HepG2 (cell line): Measurements from ENCODE around the gene RPRD1A. TPM values are rescaled to one million over a fixed set of nuclear protein-coding genes. Genes with fewer than 3 reads are reported as not detected.
A peak's percentile ranks its signal among the peaks of the same experiment; 100 is the strongest.

Experiments used
- CEBPG ChIP-seq: IDR thresholded peaks from 2 replicates; pipeline ENCODE4 v1.6.1; 2016
- FOXO1 ChIP-seq: sonication (generic); formaldehyde crosslinking; IDR thresholded peaks from 2 replicates; pipeline ENCODE4 v1.4.0; 2020; ENCODE audit warnings: missing genetic modification reagents
- FUBP1 ChIP-seq: sonication (generic); formaldehyde crosslinking; IDR thresholded peaks from 2 replicates; pipeline ENCODE4 v1.5.1; 2020; ENCODE audit warnings: missing genetic modification reagents, mild to moderate bottlenecking, borderline replicate concordance
- GABPB1 ChIP-seq: IDR thresholded peaks from 2 replicates; pipeline ENCODE4 v1.6.1; 2016; ENCODE audit warnings: mild to moderate bottlenecking, missing genetic modification reagents, moderate library complexity, missing compliant biosample characterization
- GATAD2A ChIP-seq: IDR thresholded peaks from 2 replicates; pipeline ENCODE4 v1.6.1; 2016
- HNRNPH1 ChIP-seq: fragments of 200-400 bp; formaldehyde crosslinking; optimal IDR thresholded peaks from 2 replicates; pipeline ENCODE3; 2017; ENCODE audit warnings: mild to moderate bottlenecking, low read depth, low read length
- RBFOX2 ChIP-seq: fragments of 200-400 bp; formaldehyde crosslinking; IDR thresholded peaks from 2 replicates; pipeline ENCODE4 v1.6.1; 2017; ENCODE audit warnings: low read depth, mild to moderate bottlenecking, low read length
- SMAD3 ChIP-seq: sonication (generic); formaldehyde crosslinking; IDR thresholded peaks from 2 replicates; pipeline ENCODE4 v1.4.0; 2020; ENCODE audit warnings: missing genetic modification reagents
- SMARCE1 ChIP-seq: fragments of 450-650 bp; IDR thresholded peaks from 2 replicates; pipeline ENCODE4 v1.6.1; 2017; ENCODE audit warnings: borderline replicate concordance
- ZNF484 ChIP-seq: sonication (generic); formaldehyde crosslinking; IDR thresholded peaks from 2 replicates; pipeline ENCODE4 v1.5.1; 2020; ENCODE audit warnings: mild to moderate bottlenecking, low read depth, missing genetic modification reagents, borderline replicate concordance
- ZNF816 ChIP-seq: sonication (generic); formaldehyde crosslinking; IDR thresholded peaks from 2 replicates; pipeline ENCODE4 v1.8.0; 2022; ENCODE audit warnings: missing genetic modification reagents, mild to moderate bottlenecking, borderline replicate concordance
- polyA plus RNA-seq, 8 experiments: library from polyadenylated mRNA; depleted of rRNA in 3 of 8; stranded (reverse) in 7 of 8; unstranded in 1 of 8; fragments of >200 nt; fragmentation: Illumina TruSeq in 4 of 8; extraction: Trizol in 4 of 8; gene quantifications; 2 replicates each; pipeline versions ENCODE4 v1.2.1 to v1.2.3, GENCODE V29; 2011 to 2016; ENCODE audit warnings: low read depth in 4 of 8, missing spikeins in 1 of 8, mixed read lengths in 1 of 8; ENCODE audit not compliant: insufficient read depth in 1 of 8
- total RNA-seq, 5 experiments: library from RNA; depleted of rRNA; stranded (reverse); fragments of >200 nt; fragmentation: Illumina TruSeq; extraction: Trizol; gene quantifications; 2 replicates each; pipeline ENCODE4 v1.2.3, GENCODE V29; 2016; ENCODE audit warnings: low read depth in 1 of 5
- TF ChIP-seq, protein P1 (sequence below): sonication (generic); formaldehyde crosslinking; IDR thresholded peaks from 2 replicates; pipeline ENCODE4 v1.5.0; 2020; ENCODE audit warnings: mild to moderate bottlenecking, missing genetic modification reagents
- TF ChIP-seq, protein P2 (sequence below): sonication (generic); formaldehyde crosslinking; IDR thresholded peaks from 2 replicates; pipeline ENCODE4 v1.4.0; 2020; ENCODE audit warnings: missing genetic modification reagents
- TF ChIP-seq, protein P3 (sequence below): sonication (generic); formaldehyde crosslinking; IDR thresholded peaks from 2 replicates; pipeline ENCODE4 v1.4.0; 2020; ENCODE audit warnings: missing genetic modification reagents, low read depth, mild to moderate bottlenecking, borderline replicate concordance
- TF ChIP-seq, protein P4 (sequence below): sonication (generic); formaldehyde crosslinking; IDR thresholded peaks from 2 replicates; pipeline ENCODE4 v1.4.0; 2020; ENCODE audit warnings: missing genetic modification reagents

Gene RPRD1A
- total and polyA plus RNA-seq, 2 of the 13 experiments (the other 11 are each of a cell fraction or from before 2014, with no cell fraction given): 42.5 to 78.2 TPM

- TF ChIP-seq, protein P1, sequence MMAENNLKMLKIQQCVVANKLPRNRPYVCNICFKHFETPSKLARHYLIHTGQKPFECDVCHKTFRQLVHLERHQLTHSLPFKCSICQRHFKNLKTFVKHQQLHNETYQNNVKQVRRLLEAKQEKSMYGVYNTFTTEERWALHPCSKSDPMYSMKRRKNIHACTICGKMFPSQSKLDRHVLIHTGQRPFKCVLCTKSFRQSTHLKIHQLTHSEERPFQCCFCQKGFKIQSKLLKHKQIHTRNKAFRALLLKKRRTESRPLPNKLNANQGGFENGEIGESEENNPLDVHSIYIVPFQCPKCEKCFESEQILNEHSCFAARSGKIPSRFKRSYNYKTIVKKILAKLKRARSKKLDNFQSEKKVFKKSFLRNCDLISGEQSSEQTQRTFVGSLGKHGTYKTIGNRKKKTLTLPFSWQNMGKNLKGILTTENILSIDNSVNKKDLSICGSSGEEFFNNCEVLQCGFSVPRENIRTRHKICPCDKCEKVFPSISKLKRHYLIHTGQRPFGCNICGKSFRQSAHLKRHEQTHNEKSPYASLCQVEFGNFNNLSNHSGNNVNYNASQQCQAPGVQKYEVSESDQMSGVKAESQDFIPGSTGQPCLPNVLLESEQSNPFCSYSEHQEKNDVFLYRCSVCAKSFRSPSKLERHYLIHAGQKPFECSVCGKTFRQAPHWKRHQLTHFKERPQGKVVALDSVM (CRISPR knock-in tag): peak; percentile 43; the same call in 1 of the 2 replicates
- TF ChIP-seq HNRNPH1: no peak
- peak; percentile 92 for TF ChIP-seq RBFOX2
- 0 out of 2 replicates have a peak, but pooled peaks have one; percentile 25 for TF ChIP-seq ZNF816
- TF ChIP-seq, protein P2, sequence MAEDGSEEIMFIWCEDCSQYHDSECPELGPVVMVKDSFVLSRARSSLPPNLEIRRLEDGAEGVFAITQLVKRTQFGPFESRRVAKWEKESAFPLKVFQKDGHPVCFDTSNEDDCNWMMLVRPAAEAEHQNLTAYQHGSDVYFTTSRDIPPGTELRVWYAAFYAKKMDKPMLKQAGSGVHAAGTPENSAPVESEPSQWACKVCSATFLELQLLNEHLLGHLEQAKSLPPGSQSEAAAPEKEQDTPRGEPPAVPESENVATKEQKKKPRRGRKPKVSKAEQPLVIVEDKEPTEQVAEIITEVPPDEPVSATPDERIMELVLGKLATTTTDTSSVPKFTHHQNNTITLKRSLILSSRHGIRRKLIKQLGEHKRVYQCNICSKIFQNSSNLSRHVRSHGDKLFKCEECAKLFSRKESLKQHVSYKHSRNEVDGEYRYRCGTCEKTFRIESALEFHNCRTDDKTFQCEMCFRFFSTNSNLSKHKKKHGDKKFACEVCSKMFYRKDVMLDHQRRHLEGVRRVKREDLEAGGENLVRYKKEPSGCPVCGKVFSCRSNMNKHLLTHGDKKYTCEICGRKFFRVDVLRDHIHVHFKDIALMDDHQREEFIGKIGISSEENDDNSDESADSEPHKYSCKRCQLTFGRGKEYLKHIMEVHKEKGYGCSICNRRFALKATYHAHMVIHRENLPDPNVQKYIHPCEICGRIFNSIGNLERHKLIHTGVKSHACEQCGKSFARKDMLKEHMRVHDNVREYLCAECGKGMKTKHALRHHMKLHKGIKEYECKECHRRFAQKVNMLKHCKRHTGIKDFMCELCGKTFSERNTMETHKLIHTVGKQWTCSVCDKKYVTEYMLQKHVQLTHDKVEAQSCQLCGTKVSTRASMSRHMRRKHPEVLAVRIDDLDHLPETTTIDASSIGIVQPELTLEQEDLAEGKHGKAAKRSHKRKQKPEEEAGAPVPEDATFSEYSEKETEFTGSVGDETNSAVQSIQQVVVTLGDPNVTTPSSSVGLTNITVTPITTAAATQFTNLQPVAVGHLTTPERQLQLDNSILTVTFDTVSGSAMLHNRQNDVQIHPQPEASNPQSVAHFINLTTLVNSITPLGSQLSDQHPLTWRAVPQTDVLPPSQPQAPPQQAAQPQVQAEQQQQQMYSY (CRISPR knock-in tag): peak; percentile 47; the same call in 1 of the 2 replicates
- no peak for TF ChIP-seq ZNF484
- TF ChIP-seq GABPB1 (CRISPR knock-in tag): peak; percentile 96
- peak; percentile 47; the same call in 1 of the 2 replicates for TF ChIP-seq FOXO1
- TF ChIP-seq, protein P3, sequence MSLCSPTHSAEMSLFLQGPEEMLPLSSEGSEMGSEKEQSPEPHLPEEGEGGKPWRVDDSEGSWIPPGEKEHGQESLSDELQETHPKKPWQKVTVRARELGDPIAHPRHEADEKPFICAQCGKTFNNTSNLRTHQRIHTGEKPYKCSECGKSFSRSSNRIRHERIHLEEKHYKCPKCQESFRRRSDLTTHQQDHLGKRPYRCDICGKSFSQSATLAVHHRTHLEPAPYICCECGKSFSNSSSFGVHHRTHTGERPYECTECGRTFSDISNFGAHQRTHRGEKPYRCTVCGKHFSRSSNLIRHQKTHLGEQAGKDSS (CRISPR knock-in tag): peak; percentile 47; the same call in 1 of the 2 replicates
- TF ChIP-seq SMARCE1: no peak
- peak; percentile 69 for TF ChIP-seq CEBPG (CRISPR knock-in tag)
- peak; percentile 63 for TF ChIP-seq GATAD2A
- no peak for TF ChIP-seq FUBP1 (CRISPR knock-in tag)
- TF ChIP-seq, protein P4, sequence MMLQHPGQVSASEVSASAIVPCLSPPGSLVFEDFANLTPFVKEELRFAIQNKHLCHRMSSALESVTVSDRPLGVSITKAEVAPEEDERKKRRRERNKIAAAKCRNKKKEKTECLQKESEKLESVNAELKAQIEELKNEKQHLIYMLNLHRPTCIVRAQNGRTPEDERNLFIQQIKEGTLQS (CRISPR knock-in tag): peak; percentile 21; the same call in 1 of the 2 replicates
- TF ChIP-seq SMAD3 (CRISPR knock-in tag): 0 out of 2 replicates have a peak, but pooled peaks have one; percentile 21
These were observed at the start of gene RPRD1A (continued) for GRCh38 chr18:36067055-36067957.
